RWPE1 (cell line): Measurements from ENCODE around the gene MKI67.
A peak's percentile ranks its signal among the peaks of the same experiment; 100 is the strongest.

ENCODE experiments used
- CTCF ChIA-PET: fragments of 350-600 bp; sonication (Branson Sonifier 250); formaldehyde crosslinking; extraction: SDS; loops from one replicate; lab custom pipeline; 2021; lab: Yijun Ruan, JAX
- POLR2A ChIA-PET: fragments of 400-600 bp; formaldehyde crosslinking; extraction: SDS; loops from one replicate; lab custom pipeline; 2020; ENCODE audit warnings: antibody characterized with exemption; ENCODE audit not compliant: low non-redundant PET; lab: Yijun Ruan, JAX
- DNase-seq: peaks from one replicate; pipeline ENCODE4 v3.0.0; 2012; ENCODE audit warnings: low spot score
- H3K27ac ChIP-seq: fragments of 450-650 bp; 2 replicates; pipeline ENCODE4 v1.5.1; 2017
- CTCF ChIP-seq: fragments of 450-650 bp; conservative IDR thresholded peaks from 2 replicates; pipeline ENCODE4 v1.5.1; 2017; ENCODE audit warnings: low read depth, mild to moderate bottlenecking

The MKI67 gene

GRCh38 chr10:128083191-128083895 is 42.9 kb downstream of the MKI67 start:
- no peak for DNase-seq
- TF ChIP-seq CTCF: no peak
- ChIA-PET CTCF (interaction anchor here (0.8 to 1.3 kb wide), 2 partner anchors 66 to 72 kb away, joined by 3 to 4 read pairs; no protein-coding TSS in a partner anchor), POLR2A (no interaction called here)
- no peak overlapping the region for H3K27ac ChIP-seq

- H3K27ac ChIP-seq: no peak overlapping the region
- no peak for DNase-seq
- CTCF ChIA-PET: interaction anchor here (0.6 to 1.1 kb wide), 2 partner anchors 12 to 67 kb away, joined by 3 to 7 read pairs; no protein-coding TSS in a partner anchor
- TF ChIP-seq CTCF: no peak
- POLR2A ChIA-PET: no interaction called here
Observed at GRCh38 chr10:128081720-128082119, 44.5 kb downstream of the MKI67 start.

GRCh38 chr10:128081222-128081621 is 45.0 kb downstream of the MKI67 start:
- no peak for DNase-seq
- ChIA-PET POLR2A (no interaction called here), CTCF (interaction anchor here (0.6 to 1.1 kb wide), 2 partner anchors 12 to 68 kb away, joined by 3 to 7 read pairs; no protein-coding TSS in a partner anchor)
- TF ChIP-seq CTCF: no peak
- no peak overlapping the region for H3K27ac ChIP-seq

- CTCF ChIA-PET: interaction anchor here (1.1 to 1.2 kb wide), 2 partner anchors 11 kb away, joined by 3 to 7 read pairs; no protein-coding TSS in a partner anchor
- no peak for TF ChIP-seq CTCF
- POLR2A ChIA-PET: no interaction called here
- H3K27ac ChIP-seq: 0 out of 2 replicates have a peak overlapping the region, but pooled peaks have one; percentile 13
- DNase-seq: no peak
Observed at GRCh38 chr10:128080641-128081040, 45.6 kb downstream of the MKI67 start.

- no peak for DNase-seq
- POLR2A ChIA-PET: no interaction called here
- 0 out of 2 replicates have a peak overlapping the region, but pooled peaks have one; percentile 13 for H3K27ac ChIP-seq
- no peak for TF ChIP-seq CTCF
- CTCF ChIA-PET: interaction anchor here (1.2 kb wide), 1 partner anchor 11 kb away, joined by 3 read pairs; no protein-coding TSS in a partner anchor
Observed at GRCh38 chr10:128080231-128080630, 46.0 kb downstream of the MKI67 start.

- peak; percentile 76 for TF ChIP-seq CTCF
- ChIA-PET CTCF (interaction anchor here (0.6 to 1.4 kb wide), 17 partner anchors 14 to 373 kb away, joined by 3 to 7 read pairs (median 4); no protein-coding TSS in a partner anchor), POLR2A (no interaction called here)
- peak; percentile 73 for DNase-seq
- no peak overlapping the region for H3K27ac ChIP-seq
Observed at GRCh38 chr10:128078136-128078969, 47.9 kb downstream of the MKI67 start.
